Esophagus mucosa (tissue), 1 donor: ENCODE measurements around the gene TRIM60. TPM values are rescaled to one million over a fixed set of nuclear protein-coding genes. Genes with fewer than 3 reads are reported as not detected.
"Not testable (repeated sequence)": the region's sequence is repeated elsewhere in the genome, so short reads cannot be mapped to it uniquely, and the experiment has no call there.

Experiments used
- ATAC-seq: fragments of 200-7000 bp; cut with Tn5 transposase; one replicate; pipeline ENCODE4 v1.9.1; 2020
- total RNA-seq: library from RNA; stranded (reverse); gene quantifications from one replicate; pipeline ENCODE4 v1.2.4, GENCODE V29; 2023
- donor health status: DM: yes; HTN: yes; CAD: no.

Gene TRIM60
- total RNA-seq: not detected

DNA sequence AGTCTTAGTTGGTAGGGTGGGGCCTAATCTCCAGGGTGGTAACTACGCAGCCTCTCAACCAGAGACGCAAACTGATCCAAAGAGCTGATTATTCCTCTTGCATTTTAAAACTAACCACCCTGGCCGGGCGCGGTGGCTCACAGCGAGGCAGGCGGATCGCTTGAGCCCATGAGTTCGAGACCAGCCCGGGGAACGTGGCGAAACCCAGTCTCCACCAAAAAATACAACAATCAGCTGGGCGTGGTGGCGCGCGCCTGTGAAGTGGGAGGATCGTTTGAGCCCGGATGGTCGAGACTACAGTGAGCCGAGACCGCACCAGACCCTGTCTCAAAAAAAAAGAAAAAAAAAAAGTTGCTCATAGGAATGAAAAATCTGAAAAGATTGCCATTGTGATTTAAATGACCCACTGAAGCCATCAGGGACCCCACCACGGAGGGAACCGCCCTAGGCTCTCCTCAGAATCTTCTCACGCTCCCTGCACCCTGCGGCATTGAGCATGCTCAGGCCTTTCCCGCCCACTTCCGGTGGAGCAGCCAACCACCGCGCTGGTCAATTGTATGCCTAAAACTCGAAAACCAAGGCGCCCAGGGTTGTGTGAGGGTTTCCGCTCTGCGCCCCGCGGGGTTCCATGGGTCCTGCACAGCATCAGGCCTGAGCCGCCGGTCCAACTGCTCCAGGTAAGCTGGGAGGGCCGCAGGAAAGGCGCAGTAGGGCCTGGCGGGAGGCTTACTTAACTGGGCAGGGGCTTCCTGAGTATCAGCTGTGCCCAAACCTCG, at the start of gene TRIM60:
TSS of gene TRIM60 (plus strand) at position 564 of the 776 bp plus-strand sequence. CDS start 8,074 bp downstream, outside the sequence.
- no peak for ATAC-seq

DNA sequence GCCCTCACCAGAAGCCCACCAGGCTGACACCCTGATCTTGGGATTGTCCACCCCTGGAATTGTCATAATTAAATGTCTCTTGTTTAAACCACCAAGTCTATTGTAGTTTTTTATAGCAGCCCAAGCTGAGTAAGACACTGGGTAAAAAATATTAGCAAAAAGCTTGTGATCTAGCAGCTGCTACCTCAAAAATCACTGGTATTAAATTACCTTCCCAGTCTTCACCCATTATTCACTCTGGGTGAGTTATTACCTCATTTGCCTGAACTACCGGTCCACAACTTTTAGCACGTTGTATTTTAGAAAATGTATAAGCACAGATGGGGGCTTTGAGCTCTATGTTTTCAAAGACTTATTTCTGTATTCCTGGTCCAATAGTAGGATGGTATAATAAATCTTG, 42.3 kb upstream of the TRIM60 start:
- ATAC-seq: no peak

DNA sequence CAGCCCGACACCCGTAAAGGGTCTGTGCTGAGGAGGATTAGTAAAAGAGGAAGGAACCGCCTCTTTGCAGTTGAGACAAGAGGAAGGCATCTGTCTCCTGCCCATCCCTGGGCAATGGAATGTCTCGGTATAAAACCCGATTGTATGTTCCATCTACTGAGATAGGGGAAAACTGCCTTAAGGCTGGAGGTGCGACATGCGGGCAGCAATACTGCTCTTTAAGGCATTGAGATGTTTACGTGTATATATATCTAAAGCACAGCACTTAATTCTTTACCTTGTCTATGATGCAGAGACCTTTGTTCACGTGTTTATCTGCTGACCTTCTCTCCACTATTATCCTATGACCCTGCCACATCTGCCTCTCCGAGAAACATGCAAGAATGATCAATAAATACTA, 41.0 kb upstream of the TRIM60 start:
- ATAC-seq: not testable (repeated sequence)

DNA sequence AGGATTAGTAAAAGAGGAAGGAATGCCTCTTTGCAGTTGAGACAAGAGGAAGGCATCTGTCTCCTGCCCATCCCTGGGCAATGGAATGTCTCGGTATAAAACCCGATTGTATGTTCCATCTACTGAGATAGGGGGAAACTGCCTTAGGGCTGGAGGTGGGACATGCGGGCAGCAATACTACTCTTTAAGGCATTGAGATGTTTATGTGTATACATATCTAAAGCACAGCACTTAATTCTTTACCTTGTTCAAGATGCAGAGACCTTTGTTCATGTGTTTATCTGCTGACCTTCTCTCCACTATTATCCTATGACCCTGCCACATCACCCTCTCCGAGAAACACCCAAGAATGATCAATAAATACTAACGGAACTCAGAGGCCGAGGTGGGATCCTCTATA, 35.7 kb upstream of the TRIM60 start:
- ATAC-seq: not testable (repeated sequence)

- no peak for ATAC-seq
Measured at GRCh38 chr4:164997324-164997723, 34.5 kb upstream of the TRIM60 start.

GRCh38 chr4:164997941-164998340, 33.9 kb upstream of the TRIM60 start:
- no peak for ATAC-seq

DNA sequence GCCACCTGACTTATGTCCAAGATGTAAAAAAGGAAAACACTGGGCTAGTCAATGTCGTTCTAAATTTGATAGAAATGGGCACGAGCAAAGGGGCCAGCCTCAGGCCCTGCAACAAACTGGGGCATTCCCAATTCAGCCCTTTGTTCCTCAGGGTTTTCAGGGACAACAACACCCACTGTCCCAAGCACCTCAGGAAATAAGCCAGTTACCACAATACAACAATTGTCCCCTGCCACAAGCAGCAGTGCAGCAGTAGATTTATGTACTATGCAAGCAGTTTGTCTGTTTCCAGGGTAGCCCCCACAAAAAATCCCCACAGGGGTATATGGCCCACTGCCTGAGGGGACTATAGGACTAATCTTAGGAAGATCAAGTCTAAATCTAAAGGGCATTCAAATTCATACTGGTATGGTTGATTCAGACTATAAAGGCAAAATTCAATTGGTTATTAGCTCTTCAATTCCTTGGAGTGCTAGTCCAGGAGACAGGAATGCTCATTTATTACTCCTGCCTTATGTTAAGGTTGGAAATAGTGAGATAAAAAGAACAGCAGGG, 33.2 kb upstream of the TRIM60 start:
- ATAC-seq: not testable (repeated sequence)

DNA sequence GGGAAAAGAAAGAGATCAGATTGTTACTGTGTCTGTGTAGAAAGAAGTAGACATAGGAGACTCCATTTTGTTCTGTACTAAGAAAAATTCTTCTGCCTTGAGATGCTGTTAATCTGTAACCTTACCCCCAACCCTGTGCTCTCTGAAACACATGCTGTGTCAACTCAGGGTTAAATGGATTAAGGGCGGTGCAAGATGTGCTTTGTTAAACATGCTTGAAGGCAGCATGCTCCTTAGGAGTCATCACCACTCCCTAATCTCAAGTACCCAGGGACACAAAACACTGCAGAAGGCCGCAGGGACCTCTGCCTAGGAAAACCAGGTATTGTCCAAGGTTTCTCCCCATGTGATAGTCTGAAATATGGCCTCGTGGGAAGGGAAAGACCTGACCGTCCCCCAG, 29.8 kb upstream of the TRIM60 start:
- not testable (repeated sequence) for ATAC-seq

GRCh38 chr4:165005352-165005925, 26.4 kb upstream of the TRIM60 start:
- no peak for ATAC-seq

DNA sequence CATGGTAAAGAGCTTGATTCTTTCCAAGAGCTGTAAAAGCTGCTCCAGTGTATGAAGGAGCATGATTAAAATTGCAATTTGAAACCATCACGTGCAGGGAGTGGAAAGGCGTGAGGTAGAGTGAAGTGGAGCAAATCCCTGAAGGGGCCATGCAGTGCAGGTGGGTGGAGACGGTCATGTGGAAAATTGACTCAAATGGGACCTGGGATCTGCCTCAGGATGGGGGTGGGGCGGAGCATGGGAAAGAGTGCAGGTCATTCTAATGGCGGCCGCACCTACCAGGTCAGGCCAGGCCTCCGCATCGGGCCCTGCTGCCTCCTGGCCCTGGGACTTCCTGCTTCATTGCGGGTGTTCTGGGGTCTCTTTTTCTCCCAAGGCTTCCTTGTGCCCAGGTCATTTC, 25.3 kb upstream of the TRIM60 start:
- ATAC-seq: no peak

- ATAC-seq: no peak
Measured at GRCh38 chr4:165006886-165007285, 24.9 kb upstream of the TRIM60 start.

GRCh38 chr4:165009493-165010227, 22.1 kb upstream of the TRIM60 start:
- ATAC-seq: no peak

DNA sequence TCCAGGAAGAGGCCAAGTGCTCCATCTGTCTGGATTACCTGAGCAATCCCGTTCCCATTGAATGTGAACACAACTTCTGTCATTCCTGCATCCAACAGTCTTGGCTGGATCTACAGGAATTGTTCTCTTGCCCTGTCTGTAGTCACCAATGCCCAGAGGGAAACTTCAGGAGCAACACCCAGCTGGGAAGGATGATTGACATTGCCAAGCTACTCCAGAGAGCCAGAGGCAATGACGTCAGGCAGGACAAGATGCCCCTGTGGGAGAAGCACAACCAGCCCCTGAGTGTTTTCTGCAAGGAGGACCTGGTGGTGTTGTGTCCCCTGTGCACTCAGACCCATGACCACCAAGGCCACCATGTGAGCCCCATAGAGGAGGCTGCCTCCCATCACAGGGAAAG, 21.3 kb upstream of the TRIM60 start:
- ATAC-seq: no peak

GRCh38 chr4:165010991-165011390, 20.8 kb upstream of the TRIM60 start:
- ATAC-seq: no peak

DNA sequence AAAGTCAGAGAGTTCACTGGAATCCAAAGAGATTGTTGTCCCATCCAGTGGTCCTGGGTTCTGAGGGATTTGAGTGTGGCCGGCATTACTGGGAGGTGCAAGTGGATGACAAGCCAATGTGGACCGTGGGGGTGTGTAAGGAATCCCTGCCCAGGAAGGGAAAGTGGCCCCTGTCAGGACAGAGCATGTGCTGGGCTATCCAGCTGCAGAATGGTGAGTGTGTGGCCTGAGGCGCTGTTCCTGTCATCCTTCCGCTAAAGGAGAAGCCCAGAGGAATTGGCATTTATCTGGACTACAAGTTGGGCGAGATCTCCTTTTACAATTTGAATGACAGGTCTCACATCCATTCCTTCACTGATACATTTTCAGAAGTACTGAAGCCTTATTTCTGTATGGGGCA, 20.4 kb upstream of the TRIM60 start:
- ATAC-seq: no peak

- ATAC-seq: no peak
Measured at GRCh38 chr4:165013691-165014090, 18.1 kb upstream of the TRIM60 start.

GRCh38 chr4:165016971-165017370, 14.8 kb upstream of the TRIM60 start:
- no peak for ATAC-seq

DNA sequence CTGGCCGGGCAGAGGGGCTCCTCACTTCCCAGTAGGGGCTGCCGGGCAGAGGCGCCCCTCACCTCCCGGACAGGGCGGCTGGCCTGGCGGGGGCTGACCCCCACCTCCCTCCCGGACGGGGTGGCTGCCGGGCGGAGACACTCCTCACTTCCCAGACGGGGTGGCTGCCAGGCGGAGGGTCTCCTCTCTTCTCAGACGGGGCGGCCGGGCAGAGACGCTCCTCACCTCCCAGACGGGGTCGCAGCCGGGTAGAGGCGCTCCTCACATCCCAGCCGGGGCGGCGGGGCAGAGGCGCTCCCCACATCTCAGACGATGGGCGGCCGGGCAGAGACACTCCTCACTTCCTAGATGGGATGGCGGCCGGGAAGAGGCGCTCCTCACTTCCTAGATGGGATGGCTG, 11.8 kb upstream of the TRIM60 start:
- ATAC-seq: not testable (repeated sequence)

DNA sequence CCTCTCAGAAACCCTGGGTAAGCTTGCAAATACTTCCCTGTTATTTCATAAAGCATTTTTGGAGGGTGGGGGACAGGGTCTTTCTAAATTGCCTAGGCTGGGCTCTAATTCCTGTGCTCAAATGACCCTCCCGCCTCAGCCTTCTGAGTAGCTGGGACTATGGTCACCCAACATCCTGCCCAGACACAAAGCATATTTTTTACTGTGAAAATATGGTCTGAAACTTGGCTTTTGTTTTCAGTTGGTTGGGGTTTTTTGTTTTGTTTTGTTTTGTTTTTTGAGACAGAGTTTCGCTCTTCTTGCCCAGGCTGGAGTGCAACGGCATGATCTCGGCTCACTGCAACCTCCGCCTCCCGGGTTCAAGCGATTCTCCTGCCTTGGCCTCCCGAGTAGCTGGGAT, 6.0 kb upstream of the TRIM60 start:
- ATAC-seq: not testable (repeated sequence)

DNA sequence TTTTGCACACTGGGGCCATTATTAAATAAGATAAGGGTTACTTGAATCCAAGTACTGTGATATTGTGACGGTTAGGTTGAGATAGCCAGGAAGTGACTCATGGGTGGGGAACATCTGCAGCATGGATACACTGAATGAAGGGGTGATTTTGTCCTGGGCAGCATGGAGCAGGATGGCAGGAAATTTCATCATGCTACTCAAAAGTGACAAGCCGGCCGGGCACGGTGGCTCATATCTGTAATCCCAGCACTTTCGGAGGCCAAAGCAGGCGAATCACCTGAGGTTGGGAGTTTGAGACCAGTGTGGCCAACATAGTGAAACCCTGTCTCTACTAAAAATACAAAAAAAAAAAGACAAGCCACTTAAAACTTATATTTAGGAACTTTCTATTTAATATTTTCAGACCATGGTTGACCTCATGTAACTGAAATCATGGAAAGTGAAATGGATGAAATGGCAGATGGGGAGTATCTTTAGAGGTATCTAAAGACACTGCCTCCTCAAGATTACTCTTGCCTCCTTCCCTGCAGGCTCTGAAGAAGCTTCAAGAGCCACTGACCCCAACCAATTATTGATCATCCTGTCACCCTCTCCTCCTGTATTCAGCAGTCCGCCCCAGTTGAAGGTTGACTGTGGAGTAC, 3.9 kb upstream of the TRIM60 start:
- ATAC-seq: no peak

- ATAC-seq: no peak
Measured at GRCh38 chr4:165048170-165048569, 16.4 kb downstream of the TRIM60 start.

GRCh38 chr4:165052627-165053026, 20.8 kb downstream of the TRIM60 start:
- no peak for ATAC-seq

DNA sequence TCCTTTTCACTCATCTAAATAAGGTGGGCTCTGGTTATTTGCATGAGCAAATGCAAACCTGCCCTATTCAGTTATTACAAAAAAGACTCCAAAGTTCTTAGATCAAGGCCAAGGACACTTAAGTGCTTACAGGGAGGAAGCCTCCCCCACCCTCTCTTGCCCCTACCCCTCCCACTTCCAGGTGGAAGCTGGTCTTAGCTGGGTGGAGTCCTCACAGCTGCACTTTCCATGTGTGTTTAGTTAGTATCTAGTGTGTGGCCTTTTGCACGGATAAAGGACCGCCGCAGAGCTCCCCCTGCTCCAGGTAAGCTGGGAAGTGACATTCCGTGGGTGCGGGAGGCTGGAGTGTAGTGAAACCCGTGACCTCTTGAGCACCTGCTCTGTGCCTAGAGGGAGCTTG, 21.8 kb downstream of the TRIM60 start, which contains the start of gene TRIM75:
TSS of gene TRIM75 (plus strand) at position 222 of the 400 bp plus-strand sequence. CDS start 5,282 bp downstream, outside the sequence.
- no peak for ATAC-seq
